Activated CD8-positive, alpha-beta T cell treated with anti-CD3 and anti-CD28 coated beads for 36 hours (primary cell): ENCODE data around the gene GMCL2. TPM values are rescaled to one million over a fixed set of nuclear protein-coding genes. Genes with fewer than 3 reads are reported as not detected.
A peak's percentile ranks its signal among the peaks of the same experiment; 100 is the strongest.

Experiments
- ATAC-seq: fragments of 200-7000 bp; cut with Tn5 transposase; one replicate; pipeline ENCODE4 v1.10.0; 2021; ENCODE audit warnings: mild to moderate bottlenecking, moderate library complexity
- CTCF ChIA-PET: fragments of 350-600 bp; sonication (Branson Sonifier 250); formaldehyde crosslinking; loops from one replicate; lab custom pipeline; 2021; ENCODE audit warnings: antibody characterized with exemption; lab: Charles Lee
- POLR2A ChIA-PET: fragments of 350-600 bp; sonication (Branson Sonifier 250); formaldehyde crosslinking; loops from one replicate; lab custom pipeline; 2021; ENCODE audit warnings: antibody characterized with exemption; lab: Charles Lee
- DNase-seq: peaks from one replicate; pipeline ENCODE4 v3.0.0-alpha.2; 2020
- H3K27ac Mint-ChIP-seq: one replicate; pipeline ENCODE4 v1.8.0; 2021; ENCODE audit warnings: mild to moderate bottlenecking, mixed read lengths
- H3K27me3 Mint-ChIP-seq: one replicate; pipeline ENCODE4 v1.8.0; 2021; ENCODE audit warnings: mixed read lengths
- H3K36me3 Mint-ChIP-seq: one replicate; pipeline ENCODE4 v1.8.0; 2021; ENCODE audit warnings: low read depth, mixed read lengths
- H3K4me1 Mint-ChIP-seq: one replicate; pipeline ENCODE4 v1.8.0; 2021; ENCODE audit warnings: low read depth, mixed read lengths
- H3K4me3 Mint-ChIP-seq: one replicate; pipeline ENCODE4 v1.8.0; 2021; ENCODE audit warnings: mild to moderate bottlenecking, moderate library complexity, mixed read lengths
- H3K9me3 Mint-ChIP-seq: one replicate; pipeline ENCODE4 v1.8.0; 2021; ENCODE audit warnings: mixed read lengths
- CTCF ChIP-seq: fragments of 200-600 bp; IDR thresholded peaks from one replicate; pipeline ENCODE4 v1.8.0; 2022; ENCODE audit warnings: antibody characterized with exemption, mild to moderate bottlenecking
- intact Hi-C: fragments of 100-400 bp; cut with micrococcal nuclease; formaldehyde crosslinking; loops from one replicate; pipeline ENCODE4 v1.10.0; 2022
- total RNA-seq, 2 experiments: library from RNA; stranded (reverse); gene quantifications; one replicate each; pipeline ENCODE4 v1.2.3, GENCODE V29; 2021

Gene GMCL2
- total RNA-seq = not detected

GRCh38 chr5:178187014-178187413 is at the start of gene GMCL2:
Gene GMCL2, minus strand, starts transcription at chr5:178187371. Its CDS starts 72 bp downstream, at chr5:178187299.
- ChIA-PET POLR2A (no interaction called here), CTCF (interaction anchor here (1.1 kb wide), 1 partner anchor 112 kb away, joined by 4 read pairs; no protein-coding TSS in a partner anchor)
- TF ChIP-seq CTCF = no peak
- ATAC-seq = no peak
- Mint-ChIP-seq H3K27ac (no peak within 1 kb of the TSS), H3K9me3 (no peaks in the 10 kb centered on the region), H3K27me3 (no peaks in the 10 kb centered on the region), H3K4me3 (no peak within 1 kb of the TSS), H3K4me1 (peaks cover 6% of the 10 kb centered on the region), H3K36me3 (no peaks in the 10 kb centered on the region)
- no peak for DNase-seq
- intact Hi-C loops = no loop called here

GRCh38 chr5:178236679-178237078 is 49.5 kb upstream of the GMCL2 start:
- Mint-ChIP-seq H3K36me3 (peaks cover 3% of the 10 kb centered on the region), H3K9me3 (no peaks in the 10 kb centered on the region), H3K27ac (peak overlapping the region; percentile 46), H3K27me3 (no peaks in the 10 kb centered on the region), H3K4me1 (peaks cover 62% of the 10 kb centered on the region), H3K4me3 (no peak overlapping the region)
- no peak for TF ChIP-seq CTCF
- no peak for DNase-seq
- intact Hi-C loops = no loop called here
- POLR2A ChIA-PET = interaction anchor here (21.3 kb wide), 1 partner anchor 25 kb away, joined by 431 read pairs; the partner anchor contains the start of gene HNRNPAB
- no peak for ATAC-seq
- CTCF ChIA-PET = interaction anchor here (1.1 to 3.3 kb wide), 4 partner anchors 13 to 142 kb away, joined by 3 to 40 read pairs (median 10); no protein-coding TSS in a partner anchor

- Mint-ChIP-seq H3K4me1 (peaks cover 59% of the 10 kb centered on the region), H3K36me3 (peaks cover 8% of the 10 kb centered on the region), H3K9me3 (no peaks in the 10 kb centered on the region), H3K4me3 (no peak overlapping the region), H3K27me3 (no peaks in the 10 kb centered on the region), H3K27ac (peak overlapping the region; percentile 46)
- DNase-seq = no peak
- no peak for TF ChIP-seq CTCF
- CTCF ChIA-PET = interaction anchor here (1.1 to 3.3 kb wide), 5 partner anchors 13 to 225 kb away, joined by 3 to 40 read pairs (median 5); no protein-coding TSS in a partner anchor
- POLR2A ChIA-PET = interaction anchor here (21.3 kb wide), 1 partner anchor 24 kb away, joined by 431 read pairs; the partner anchor contains the start of gene HNRNPAB
- ATAC-seq = no peak
- intact Hi-C loops = no loop called here
Observed at GRCh38 chr5:178236126-178236525, 49.0 kb upstream of the GMCL2 start.

GRCh38 chr5:178235588-178235974 is 48.4 kb upstream of the GMCL2 start:
- ATAC-seq (no peak), DNase-seq (no peak)
- Mint-ChIP-seq H3K4me3 (no peak overlapping the region), H3K36me3 (peaks cover 14% of the 10 kb centered on the region), H3K27me3 (no peaks in the 10 kb centered on the region), H3K4me1 (peaks cover 59% of the 10 kb centered on the region), H3K9me3 (no peaks in the 10 kb centered on the region), H3K27ac (no peak overlapping the region)
- TF ChIP-seq CTCF = no peak
- ChIA-PET POLR2A (interaction anchor here (1.2 to 21.3 kb wide), 3 partner anchors 10 to 48 kb away, joined by 3 to 431 read pairs (median 3); partner anchors contain the start of gene HNRNPAB), CTCF (interaction anchor here (1.0 to 3.3 kb wide), 12 partner anchors 14 to 609 kb away, joined by 3 to 40 read pairs (median 4); no protein-coding TSS in a partner anchor)
- intact Hi-C loops = no loop called here
